NT2/D1 (cell line): Measurements from ENCODE around the gene SLC19A1.

ENCODE experiments used
- DNase-seq: peaks from one replicate; pipeline ENCODE4 v3.0.0-alpha.2; 2011; ENCODE audit warnings: low read depth, low spot score
- H3K27me3 ChIP-seq: 2 replicates; pipeline ENCODE4 v1.6.0; 2011; ENCODE audit warnings: mild to moderate bottlenecking; ENCODE audit not compliant: insufficient read length, insufficient read depth
- H3K36me3 ChIP-seq: 2 replicates; pipeline ENCODE4 v1.6.1; 2011; ENCODE audit warnings: mild to moderate bottlenecking, low read length, mixed read lengths; ENCODE audit not compliant: insufficient read depth, insufficient read length
- H3K4me1 ChIP-seq: 2 replicates; pipeline ENCODE4 v1.5.1; 2011; ENCODE audit not compliant: insufficient read depth, insufficient read length
- H3K4me3 ChIP-seq: 2 replicates; pipeline ENCODE4 v1.5.1; 2011; ENCODE audit warnings: low read depth; ENCODE audit not compliant: insufficient read length
- H3K9ac ChIP-seq: 2 replicates; pipeline ENCODE4 v1.6.0; 2011; ENCODE audit warnings: low read depth; ENCODE audit not compliant: insufficient read length
- H3K9me3 ChIP-seq: 2 replicates; pipeline ENCODE4 v1.5.1; 2011; ENCODE audit warnings: mild to moderate bottlenecking, low read length; ENCODE audit not compliant: insufficient read depth
- SUZ12 ChIP-seq: IDR thresholded peaks from 2 replicates; pipeline ENCODE4 v1.6.1; 2011; ENCODE audit not compliant: insufficient read length, insufficient read depth; ENCODE audit errors: extremely low read depth
- YY1 ChIP-seq: IDR thresholded peaks from 2 replicates; pipeline ENCODE4 v1.6.1; 2011; ENCODE audit not compliant: insufficient read length, insufficient read depth
- ZNF274 ChIP-seq: IDR thresholded peaks from 2 replicates; pipeline ENCODE4 v1.6.1; 2011; ENCODE audit warnings: mild to moderate bottlenecking, low read depth, low read length

Gene SLC19A1

GRCh38 chr21:45485686-45486442, 56.4 kb downstream of the SLC19A1 start:
- Histone ChIP-seq H3K4me1 (peaks cover 26% of the 10 kb centered on the region), H3K4me3 (no peak overlapping the region), H3K27me3 (no peaks in the 10 kb centered on the region), H3K36me3 (peaks cover 94% of the 10 kb centered on the region), H3K9ac (no peak overlapping the region), H3K9me3 (no peaks in the 10 kb centered on the region)
- TF ChIP-seq SUZ12, result no peak
- no peak for TF ChIP-seq YY1
- TF ChIP-seq ZNF274, result no peak
- no peak for DNase-seq

DNA sequence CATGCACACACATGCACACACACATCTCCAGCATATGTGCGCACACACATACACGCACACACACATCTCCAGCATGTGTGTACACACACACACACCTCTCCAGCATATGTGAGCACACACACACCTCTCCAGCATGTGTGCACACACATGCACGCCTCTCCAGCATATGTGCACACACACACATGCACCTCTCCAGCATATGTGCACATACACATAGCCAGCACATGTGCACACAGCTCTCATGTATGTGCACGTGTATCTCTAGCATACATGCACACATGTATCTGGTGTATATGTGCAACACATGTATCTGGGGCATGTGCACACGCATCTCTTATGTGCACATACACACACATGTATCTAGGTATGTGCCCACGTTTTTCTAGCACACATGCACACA, 57.9 kb downstream of the SLC19A1 start:
- Histone ChIP-seq H3K9me3 (no peaks in the 10 kb centered on the region), H3K4me3 (no peak overlapping the region), H3K27me3 (no peaks in the 10 kb centered on the region), H3K9ac (no peak overlapping the region), H3K36me3 (peaks cover 98% of the 10 kb centered on the region), H3K4me1 (peaks cover 22% of the 10 kb centered on the region)
- TF ChIP-seq ZNF274 (no peak), SUZ12 (no peak), YY1 (no peak)
- DNase-seq, result no peak

- peaks cover 13% of the 10 kb centered on the region for H3K4me1 ChIP-seq
- no peak for DNase-seq
- no peak overlapping the region for H3K4me3 ChIP-seq
- no peaks in the 10 kb centered on the region for H3K9me3 ChIP-seq
- H3K9ac ChIP-seq, result no peak overlapping the region
- TF ChIP-seq SUZ12 (no peak), ZNF274 (no peak), YY1 (no peak)
- no peaks in the 10 kb centered on the region for H3K27me3 ChIP-seq
- peaks cover 97% of the 10 kb centered on the region for H3K36me3 ChIP-seq
Observed at GRCh38 chr21:45482899-45483821, 59.1 kb downstream of the SLC19A1 start.

GRCh38 chr21:45481977-45482898, 60.0 kb downstream of the SLC19A1 start:
- H3K4me1 ChIP-seq, result peaks cover 12% of the 10 kb centered on the region
- H3K9me3 ChIP-seq, result no peaks in the 10 kb centered on the region
- H3K9ac ChIP-seq, result no peak overlapping the region
- DNase-seq, result no peak
- TF ChIP-seq SUZ12, result no peak
- TF ChIP-seq ZNF274, result no peak
- no peak for TF ChIP-seq YY1
- no peaks in the 10 kb centered on the region for H3K27me3 ChIP-seq
- H3K4me3 ChIP-seq, result no peak overlapping the region
- H3K36me3 ChIP-seq, result peaks cover 97% of the 10 kb centered on the region

- Histone ChIP-seq H3K4me3 (no peak overlapping the region), H3K9ac (no peak overlapping the region), H3K36me3 (peaks cover 97% of the 10 kb centered on the region), H3K9me3 (no peaks in the 10 kb centered on the region), H3K4me1 (peaks cover 7% of the 10 kb centered on the region), H3K27me3 (no peaks in the 10 kb centered on the region)
- no peak for TF ChIP-seq ZNF274
- no peak for TF ChIP-seq YY1
- no peak for TF ChIP-seq SUZ12
- DNase-seq, result no peak
Observed at GRCh38 chr21:45481566-45481965, 60.7 kb downstream of the SLC19A1 start.

DNA sequence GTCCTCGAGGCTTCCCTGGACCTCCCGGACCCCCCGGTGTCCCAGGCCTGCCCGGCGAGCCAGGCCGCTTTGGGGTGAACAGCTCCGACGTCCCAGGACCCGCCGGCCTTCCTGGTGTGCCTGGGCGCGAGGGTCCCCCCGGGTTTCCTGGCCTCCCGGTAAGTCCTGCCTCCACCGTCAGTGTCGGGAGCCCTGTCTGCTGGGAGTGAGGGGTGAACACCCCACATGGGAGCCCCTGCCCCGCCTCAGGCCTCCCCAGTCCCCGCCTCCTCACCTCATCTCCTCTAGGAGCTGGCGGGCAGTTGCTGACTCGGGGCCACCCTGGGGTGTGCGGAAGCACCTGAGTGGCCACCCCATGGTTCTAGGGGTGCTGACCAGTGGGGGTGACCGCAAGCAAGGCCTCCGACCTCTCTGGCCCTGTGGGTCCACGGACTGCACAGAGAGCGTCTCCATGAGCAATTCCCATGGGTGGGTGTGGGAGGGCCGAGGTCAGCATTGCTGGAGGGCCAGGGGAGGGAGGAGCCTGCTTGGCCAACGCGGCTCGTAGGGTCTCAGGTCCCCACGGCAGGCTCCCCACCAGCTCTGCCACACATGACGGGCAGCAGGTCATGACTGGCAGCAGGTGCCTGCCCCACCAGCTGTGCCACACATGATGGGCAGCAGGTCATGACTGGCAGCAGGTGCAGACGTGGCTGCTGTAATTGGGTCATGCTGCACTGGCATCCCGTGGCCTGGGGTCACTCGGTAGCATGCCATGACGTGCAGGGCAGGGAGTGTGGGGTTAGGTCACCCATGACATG, 61.3 kb downstream of the SLC19A1 start:
- no peaks in the 10 kb centered on the region for H3K27me3 ChIP-seq
- peaks cover 98% of the 10 kb centered on the region for H3K36me3 ChIP-seq
- no peak for DNase-seq
- H3K9ac ChIP-seq, result no peak overlapping the region
- no peak overlapping the region for H3K4me3 ChIP-seq
- no peaks in the 10 kb centered on the region for H3K9me3 ChIP-seq
- peaks cover 8% of the 10 kb centered on the region for H3K4me1 ChIP-seq
- TF ChIP-seq SUZ12 (no peak), ZNF274 (no peak), YY1 (no peak)
